Trophoblast cell (in vitro differentiated cells and primary cell): Measurements from ENCODE around the gene SLC51B.
A peak's percentile ranks its signal among the peaks of the same experiment; 100 is the strongest.
"Not testable (repeated sequence)": the region's sequence is repeated elsewhere in the genome, so short reads cannot be mapped to it uniquely, and the experiment has no call there.

Experiments
- DNase-seq, 2 donors: peaks; one replicate each; pipeline ENCODE4 v3.0.0-alpha.2; 2016
- H2AFZ ChIP-seq: 2 replicates; pipeline ENCODE4 v1.6.1; 2013; ENCODE audit warnings: low read length, moderate library complexity, mild to moderate bottlenecking; ENCODE audit not compliant: insufficient read depth, poor library complexity
- H2AK5ac ChIP-seq: 2 replicates; pipeline ENCODE4 v1.6.1; 2013; ENCODE audit warnings: mild to moderate bottlenecking, low read length
- H2BK120ac ChIP-seq: 2 replicates; pipeline ENCODE4 v1.6.1; 2013; ENCODE audit warnings: low read length, mild to moderate bottlenecking, moderate library complexity; ENCODE audit not compliant: insufficient read depth, poor library complexity
- H2BK12ac ChIP-seq: 2 replicates; pipeline ENCODE4 v1.6.1; 2013; ENCODE audit warnings: mild to moderate bottlenecking, low read length, moderate library complexity
- H2BK5ac ChIP-seq: 2 replicates; pipeline ENCODE4 v1.6.1; 2013; ENCODE audit warnings: low read length, low read depth, moderate library complexity, mild to moderate bottlenecking; ENCODE audit not compliant: poor library complexity
- H3K14ac ChIP-seq: 2 replicates; pipeline ENCODE4 v1.6.1; 2013; ENCODE audit warnings: mild to moderate bottlenecking, low read length
- H3K18ac ChIP-seq: 2 replicates; pipeline ENCODE4 v1.6.1; 2013; ENCODE audit warnings: mild to moderate bottlenecking, low read length
- H3K23ac ChIP-seq: 2 replicates; pipeline ENCODE4 v1.6.1; 2013; ENCODE audit warnings: low read length
- H3K27ac ChIP-seq: 2 replicates; pipeline ENCODE4 v1.5.1; 2013; ENCODE audit warnings: low read depth, mild to moderate bottlenecking, inconsistent platforms, low read length, moderate library complexity
- H3K27me3 ChIP-seq: 2 replicates; pipeline ENCODE4 v1.6.1; 2013; ENCODE audit warnings: inconsistent platforms, mild to moderate bottlenecking, low read length, moderate library complexity; ENCODE audit not compliant: insufficient read depth
- H3K36me3 ChIP-seq, 2 experiments: 1 replicate in 1 of 2; 2 replicates in 1 of 2; pipeline ENCODE4 v1.6.1; 2013; ENCODE audit warnings: low read length in 2 of 2, mild to moderate bottlenecking in 2 of 2, moderate library complexity in 1 of 2; ENCODE audit not compliant: insufficient read depth in 2 of 2, control insufficient read depth in 1 of 2
- H3K4ac ChIP-seq: 2 replicates; pipeline ENCODE4 v1.6.1; 2013; ENCODE audit warnings: low read depth, mild to moderate bottlenecking, low read length, moderate library complexity
- H3K4me1 ChIP-seq, 2 experiments: 1 replicate in 1 of 2; 2 replicates in 1 of 2; pipeline ENCODE4 v1.6.1; 2013; ENCODE audit warnings: low read length in 2 of 2, mild to moderate bottlenecking in 2 of 2, moderate library complexity in 1 of 2; ENCODE audit not compliant: insufficient read depth in 2 of 2, control insufficient read depth in 1 of 2
- H3K4me2 ChIP-seq: 2 replicates; pipeline ENCODE4 v1.6.1; 2013; ENCODE audit warnings: inconsistent platforms, mild to moderate bottlenecking, low read length, moderate library complexity
- H3K4me3 ChIP-seq: 2 replicates; pipeline ENCODE4 v1.5.1; 2013; ENCODE audit warnings: mild to moderate bottlenecking, low read depth, low read length, inconsistent platforms
- H3K79me1 ChIP-seq: one replicate; pipeline ENCODE4 v1.6.1; 2013; ENCODE audit warnings: low read length
- H3K79me2 ChIP-seq: 2 replicates; pipeline ENCODE4 v1.6.1; 2013; ENCODE audit warnings: low read length, mild to moderate bottlenecking; ENCODE audit not compliant: control insufficient read depth, insufficient read depth, poor library complexity
- H3K9ac ChIP-seq: 2 replicates; pipeline ENCODE4 v1.6.1; 2013; ENCODE audit warnings: mild to moderate bottlenecking, low read length
- H3K9me3 ChIP-seq: 2 replicates; pipeline ENCODE4 v1.6.1; 2013; ENCODE audit warnings: low read depth, mild to moderate bottlenecking, control low read depth, inconsistent platforms, low read length; ENCODE audit not compliant: insufficient read depth
- H4K12ac ChIP-seq: 2 replicates; pipeline ENCODE4 v1.6.1; 2013; ENCODE audit warnings: low read depth, mild to moderate bottlenecking, low read length, moderate library complexity
- H4K8ac ChIP-seq: 2 replicates; pipeline ENCODE4 v1.6.1; 2013; ENCODE audit warnings: low read depth, mild to moderate bottlenecking, low read length, moderate library complexity
- H4K91ac ChIP-seq: one replicate; pipeline ENCODE4 v1.6.1; 2013; ENCODE audit warnings: low read depth, mild to moderate bottlenecking, low read length, moderate library complexity
- WGBS: extraction: QIAGEN DNeasy Blood & Tissue Kit; methylation state at CpG from one replicate; pipeline ENCODE4 v1.1.7; 2013; ENCODE audit warnings: missing lambda C conversion rate; ENCODE audit not compliant: insufficient read length, insufficient coverage; ENCODE audit errors: extremely low coverage; 5-methylcytosine and 5-hydroxymethylcytosine counted together

The SLC51B gene

GRCh38 chr15:65006876-65007275 is 38.3 kb upstream of the SLC51B start:
- H3K9me3 ChIP-seq, result no peaks in the 10 kb centered on the region

GRCh38 chr15:65008983-65009382 is 36.2 kb upstream of the SLC51B start:
- Histone ChIP-seq H3K9me3 (no peaks in the 10 kb centered on the region), H3K9ac (no peak overlapping the region), H3K4ac (no peak overlapping the region), H2AFZ (no peak overlapping the region), H3K18ac (no peak overlapping the region), H2AK5ac (no peak overlapping the region), H3K14ac (no peak overlapping the region), H3K27ac (no peak overlapping the region), H3K4me3 (no peak overlapping the region), H3K79me2 (no peaks in the 10 kb centered on the region), H2BK5ac (no peak overlapping the region), H4K12ac (no peak overlapping the region), H3K79me1 (no peaks in the 10 kb centered on the region), H4K8ac (no peak overlapping the region), H2BK120ac (no peak overlapping the region), H2BK12ac (no peak overlapping the region), H3K27me3 (no peaks in the 10 kb centered on the region), H3K4me2 (no peak overlapping the region), H3K23ac (no peak overlapping the region), H3K4me1 (peaks cover 0 to 1% of the 10 kb centered on the region in 2 experiments), H3K36me3 (peaks cover 6 to 10% of the 10 kb centered on the region in 2 experiments), H4K91ac (no peak overlapping the region)
- DNase-seq, result no peak
- no CpG with 5 or more reads among the region's 2 CpGs for WGBS

More at GRCh38 chr15:65006876-65007275, 38.3 kb upstream of the SLC51B start:
- H3K18ac ChIP-seq, result no peak overlapping the region
- no peak overlapping the region for H2AK5ac ChIP-seq
- no peak overlapping the region for H4K8ac ChIP-seq
- H3K4me3 ChIP-seq, result no peak overlapping the region
- peaks cover 0 to 1% of the 10 kb centered on the region in 2 experiments for H3K4me1 ChIP-seq
- no peak overlapping the region for H2AFZ ChIP-seq
- H2BK5ac ChIP-seq, result no peak overlapping the region
- no peak overlapping the region for H2BK120ac ChIP-seq
- peaks cover 0 to 6% of the 10 kb centered on the region in 2 experiments for H3K36me3 ChIP-seq
- no peaks in the 10 kb centered on the region for H3K79me2 ChIP-seq
- no peak overlapping the region for H4K91ac ChIP-seq
- no peak overlapping the region for H3K4me2 ChIP-seq
- no peak overlapping the region for H3K27ac ChIP-seq
- H3K23ac ChIP-seq, result no peak overlapping the region
- DNase-seq, result peak; percentile 48 to 67
- H3K27me3 ChIP-seq, result no peaks in the 10 kb centered on the region
- no peak overlapping the region for H3K4ac ChIP-seq
- H2BK12ac ChIP-seq, result no peak overlapping the region
- H3K14ac ChIP-seq, result no peak overlapping the region
- no CpG with 5 or more reads among the region's 3 CpGs for WGBS
- no peak overlapping the region for H4K12ac ChIP-seq
- no peak overlapping the region for H3K9ac ChIP-seq
- no peaks in the 10 kb centered on the region for H3K79me1 ChIP-seq

- H4K8ac ChIP-seq, DNase-seq, H2BK120ac ChIP-seq, H3K27me3 ChIP-seq, H3K18ac ChIP-seq, H4K91ac ChIP-seq, H2AK5ac ChIP-seq, H2BK5ac ChIP-seq, H4K12ac ChIP-seq, H2BK12ac ChIP-seq, H3K4me3 ChIP-seq, H3K4ac ChIP-seq, H3K9me3 ChIP-seq, H3K79me2 ChIP-seq, H3K9ac ChIP-seq, H3K4me2 ChIP-seq, H3K23ac ChIP-seq, H3K79me1 ChIP-seq, H3K4me1 ChIP-seq, H3K27ac ChIP-seq, H3K14ac ChIP-seq, H2AFZ ChIP-seq: not testable (repeated sequence)
- WGBS, result no CpG with 5 or more reads among the region's 4 CpGs
- H3K36me3 ChIP-seq, result peaks cover 9 to 11% of the 10 kb centered on the region in 2 experiments
Observed at GRCh38 chr15:65011198-65011597, 34.0 kb upstream of the SLC51B start.

GRCh38 chr15:65020419-65020818 is 24.8 kb upstream of the SLC51B start:
- no peaks in the 10 kb centered on the region for H3K79me2 ChIP-seq
- H3K9me3 ChIP-seq, result no peaks in the 10 kb centered on the region
- H3K27ac ChIP-seq, result no peak overlapping the region
- H3K23ac ChIP-seq, result no peak overlapping the region
- no peaks in the 10 kb centered on the region for H3K79me1 ChIP-seq
- no peaks in the 10 kb centered on the region for H3K27me3 ChIP-seq
- peak; percentile 15 to 32 for DNase-seq
- WGBS, result no CpG with 5 or more reads among the region's 1 CpG
- H4K91ac ChIP-seq, result no peak overlapping the region
- no peak overlapping the region for H3K18ac ChIP-seq
- no peak overlapping the region for H2BK12ac ChIP-seq
- no peak overlapping the region for H2BK120ac ChIP-seq
- no peak overlapping the region for H2BK5ac ChIP-seq
- H2AK5ac ChIP-seq, result no peak overlapping the region
- H3K4me1 ChIP-seq, result no peaks in the 10 kb centered on the region
- H3K9ac ChIP-seq, result no peak overlapping the region
- H4K12ac ChIP-seq, result no peak overlapping the region
- no peak overlapping the region for H3K4me3 ChIP-seq
- H3K4me2 ChIP-seq, result no peak overlapping the region
- no peak overlapping the region for H3K4ac ChIP-seq
- no peak overlapping the region for H4K8ac ChIP-seq
- H2AFZ ChIP-seq, result no peak overlapping the region
- H3K36me3 ChIP-seq, result peaks cover 3% of the 10 kb centered on the region in 2 experiments
- no peak overlapping the region for H3K14ac ChIP-seq
